Endothelial cell (in vitro differentiated cells): ENCODE data around the gene MEF2D. TPM values are rescaled to one million over a fixed set of nuclear protein-coding genes. Genes with fewer than 3 reads are reported as not detected.

ENCODE experiments used
- DNase-seq: peaks from one replicate; pipeline ENCODE4 v3.0.0; 2021; ENCODE audit warnings: low spot score
- H3K27ac Mint-ChIP-seq: one replicate; pipeline ENCODE4 v1.8.0; 2021; ENCODE audit warnings: mixed read lengths, inconsistent platforms; ENCODE audit not compliant: unreplicated experiment
- H3K27me3 Mint-ChIP-seq: one replicate; pipeline ENCODE4 v1.8.0; 2021; ENCODE audit warnings: mild to moderate bottlenecking, moderate library complexity, mixed read lengths, inconsistent platforms; ENCODE audit not compliant: unreplicated experiment
- H3K36me3 Mint-ChIP-seq: one replicate; pipeline ENCODE4 v1.8.0; 2021; ENCODE audit warnings: mild to moderate bottlenecking, low read depth, mixed read lengths, inconsistent platforms; ENCODE audit not compliant: unreplicated experiment
- H3K4me1 Mint-ChIP-seq: one replicate; pipeline ENCODE4 v1.8.0; 2021; ENCODE audit warnings: mild to moderate bottlenecking, mixed read lengths, inconsistent platforms; ENCODE audit not compliant: unreplicated experiment
- H3K4me3 Mint-ChIP-seq: one replicate; pipeline ENCODE4 v1.8.0; 2021; ENCODE audit warnings: mild to moderate bottlenecking, mixed read lengths, inconsistent platforms; ENCODE audit not compliant: unreplicated experiment
- H3K9me3 Mint-ChIP-seq: one replicate; pipeline ENCODE4 v1.8.0; 2021; ENCODE audit warnings: mixed read lengths, inconsistent platforms; ENCODE audit not compliant: unreplicated experiment
- total RNA-seq: library from RNA; stranded (reverse); fragmentation: NEBNext Ultra II Directional; extraction: Animal tissue kit (Norgen Biotek cat#: 25700); gene quantifications from one replicate; pipeline ENCODE4 v1.2.1, GENCODE V29; 2021; ENCODE audit not compliant: unreplicated experiment
- TF ChIP-seq, protein P1 (sequence below): fragments of 200-600 bp; sonication (generic); IDR thresholded peaks from one replicate; pipeline ENCODE4 v1.5.0; 2021; ENCODE audit warnings: antibody characterized with exemption; ENCODE audit not compliant: unreplicated experiment

The MEF2D gene
- total RNA-seq, 1 donor from 2014 or later = 45.2 TPM

DNA sequence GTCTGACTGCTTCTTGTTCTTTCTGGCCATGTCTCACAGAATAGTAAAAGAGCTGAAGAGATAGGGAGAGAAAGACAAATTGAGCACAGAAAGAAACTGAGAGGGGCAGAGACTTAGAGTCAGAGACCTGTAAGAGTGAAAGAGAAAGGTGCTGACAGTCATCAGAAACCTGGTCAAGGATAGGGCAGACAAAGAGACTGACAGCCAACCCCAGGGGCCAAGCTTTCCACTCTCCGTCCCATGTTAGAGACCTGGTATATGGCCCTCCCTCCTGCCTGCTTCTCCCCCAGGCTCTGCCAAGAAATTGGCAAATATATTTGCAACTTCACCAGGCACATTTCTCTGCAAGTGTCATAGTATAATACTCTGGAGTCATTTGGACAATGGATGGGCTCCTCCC lies 67.0 kb downstream of the MEF2D start:
- TF ChIP-seq, protein P1, sequence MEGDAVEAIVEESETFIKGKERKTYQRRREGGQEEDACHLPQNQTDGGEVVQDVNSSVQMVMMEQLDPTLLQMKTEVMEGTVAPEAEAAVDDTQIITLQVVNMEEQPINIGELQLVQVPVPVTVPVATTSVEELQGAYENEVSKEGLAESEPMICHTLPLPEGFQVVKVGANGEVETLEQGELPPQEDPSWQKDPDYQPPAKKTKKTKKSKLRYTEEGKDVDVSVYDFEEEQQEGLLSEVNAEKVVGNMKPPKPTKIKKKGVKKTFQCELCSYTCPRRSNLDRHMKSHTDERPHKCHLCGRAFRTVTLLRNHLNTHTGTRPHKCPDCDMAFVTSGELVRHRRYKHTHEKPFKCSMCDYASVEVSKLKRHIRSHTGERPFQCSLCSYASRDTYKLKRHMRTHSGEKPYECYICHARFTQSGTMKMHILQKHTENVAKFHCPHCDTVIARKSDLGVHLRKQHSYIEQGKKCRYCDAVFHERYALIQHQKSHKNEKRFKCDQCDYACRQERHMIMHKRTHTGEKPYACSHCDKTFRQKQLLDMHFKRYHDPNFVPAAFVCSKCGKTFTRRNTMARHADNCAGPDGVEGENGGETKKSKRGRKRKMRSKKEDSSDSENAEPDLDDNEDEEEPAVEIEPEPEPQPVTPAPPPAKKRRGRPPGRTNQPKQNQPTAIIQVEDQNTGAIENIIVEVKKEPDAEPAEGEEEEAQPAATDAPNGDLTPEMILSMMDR = no peak
- DNase-seq = no peak
- Mint-ChIP-seq H3K36me3 (peaks cover 4% of the 10 kb centered on the region), H3K27ac (no peak overlapping the region), H3K4me1 (peaks cover 54% of the 10 kb centered on the region), H3K27me3 (peaks cover 31% of the 10 kb centered on the region), H3K9me3 (no peaks in the 10 kb centered on the region), H3K4me3 (no peak overlapping the region)

DNA sequence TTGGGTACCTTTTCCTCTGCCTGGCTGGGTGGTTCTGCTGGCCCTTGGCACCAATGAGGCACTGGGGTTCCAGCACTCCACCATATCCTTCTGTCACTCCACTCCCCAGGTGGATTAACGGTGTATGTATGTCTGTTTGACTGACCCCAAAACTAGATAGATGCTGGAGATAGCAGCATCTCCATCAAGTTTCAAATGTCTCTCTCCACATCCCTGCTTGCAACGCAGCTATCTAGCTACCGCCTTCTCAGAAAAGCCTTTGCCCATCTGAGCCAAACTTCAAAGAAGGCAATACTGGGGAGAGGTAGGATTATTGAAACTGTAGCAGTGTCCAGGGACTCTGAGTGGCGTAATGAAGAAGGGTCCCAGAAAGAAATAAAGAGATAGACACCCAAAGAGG lies 67.5 kb downstream of the MEF2D start:
- H3K27me3 Mint-ChIP-seq = peaks cover 31% of the 10 kb centered on the region
- no peak for DNase-seq
- TF ChIP-seq, protein P1 = no peak
- peaks cover 4% of the 10 kb centered on the region for H3K36me3 Mint-ChIP-seq
- H3K4me3 Mint-ChIP-seq = no peak overlapping the region
- H3K4me1 Mint-ChIP-seq = peaks cover 56% of the 10 kb centered on the region
- H3K27ac Mint-ChIP-seq = no peak overlapping the region
- H3K9me3 Mint-ChIP-seq = no peaks in the 10 kb centered on the region

DNA sequence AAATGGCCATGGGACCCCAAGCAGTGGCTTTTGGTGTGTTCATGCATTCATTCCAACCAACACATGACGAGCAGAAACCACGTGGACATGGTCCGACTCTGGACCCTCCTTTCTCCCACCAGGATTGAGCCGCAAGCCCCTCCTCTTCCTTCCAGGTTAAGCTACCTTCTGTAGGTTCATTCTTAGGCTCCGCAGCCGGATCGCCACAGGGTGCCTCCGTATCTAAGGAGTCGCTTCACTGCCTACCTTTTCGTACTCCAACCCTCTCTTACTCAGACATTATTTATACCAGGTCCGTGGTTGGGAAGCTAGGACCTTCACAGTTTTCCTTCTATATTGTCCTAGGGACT lies 67.9 kb downstream of the MEF2D start:
- DNase-seq = no peak
- Mint-ChIP-seq H3K4me3 (no peak overlapping the region), H3K36me3 (peaks cover 4% of the 10 kb centered on the region), H3K9me3 (no peaks in the 10 kb centered on the region), H3K27ac (no peak overlapping the region), H3K4me1 (peaks cover 57% of the 10 kb centered on the region), H3K27me3 (peaks cover 28% of the 10 kb centered on the region)
- TF ChIP-seq, protein P1 = no peak

DNA sequence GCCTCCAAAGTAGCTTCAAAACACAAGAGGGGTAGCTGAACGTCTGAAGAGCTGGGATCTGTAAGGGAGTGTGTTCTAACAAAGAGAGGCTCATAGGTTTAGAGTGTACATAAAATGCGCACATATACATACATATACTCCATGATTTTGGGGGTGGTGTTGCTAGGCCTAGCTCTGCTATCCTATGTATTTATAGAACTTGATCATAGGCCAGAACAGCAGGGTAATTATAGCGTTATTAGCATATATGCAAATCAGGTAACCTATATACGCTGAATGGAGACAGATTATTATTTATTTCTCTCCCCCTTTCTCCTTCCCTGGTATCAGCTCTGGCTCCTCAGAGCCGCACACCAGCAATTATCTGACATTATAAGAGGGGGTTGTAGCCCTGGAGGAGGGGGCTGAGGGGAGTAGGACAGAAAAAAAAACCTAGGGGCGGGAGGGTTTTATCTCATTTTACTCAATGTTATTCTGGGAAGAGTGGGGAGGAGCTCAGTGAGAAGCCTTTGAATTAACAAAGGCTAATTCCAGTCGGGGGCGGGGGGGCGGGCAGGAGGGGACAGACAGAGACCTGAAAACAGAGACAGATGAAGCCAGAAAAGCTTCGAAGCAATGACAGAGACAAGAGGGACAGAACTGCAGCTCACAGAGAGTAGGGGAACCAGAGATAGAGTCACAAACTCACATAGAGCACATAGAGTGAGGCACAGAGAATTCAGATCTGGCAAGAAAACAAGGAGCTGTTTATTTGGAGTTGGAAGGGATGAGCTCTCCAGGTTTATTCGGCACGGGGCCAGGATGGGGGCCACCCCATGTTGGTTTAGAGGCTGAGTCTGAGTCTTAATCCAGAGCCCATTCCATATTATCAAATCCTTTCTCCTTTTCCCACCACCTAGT lies 68.6 kb downstream of the MEF2D start:
- peaks cover 57% of the 10 kb centered on the region for H3K4me1 Mint-ChIP-seq
- no peaks in the 10 kb centered on the region for H3K9me3 Mint-ChIP-seq
- no peak overlapping the region for H3K27ac Mint-ChIP-seq
- H3K4me3 Mint-ChIP-seq = no peak overlapping the region
- H3K36me3 Mint-ChIP-seq = peaks cover 10% of the 10 kb centered on the region
- peaks cover 26% of the 10 kb centered on the region for H3K27me3 Mint-ChIP-seq
- TF ChIP-seq, protein P1 = no peak
- no peak for DNase-seq

DNA sequence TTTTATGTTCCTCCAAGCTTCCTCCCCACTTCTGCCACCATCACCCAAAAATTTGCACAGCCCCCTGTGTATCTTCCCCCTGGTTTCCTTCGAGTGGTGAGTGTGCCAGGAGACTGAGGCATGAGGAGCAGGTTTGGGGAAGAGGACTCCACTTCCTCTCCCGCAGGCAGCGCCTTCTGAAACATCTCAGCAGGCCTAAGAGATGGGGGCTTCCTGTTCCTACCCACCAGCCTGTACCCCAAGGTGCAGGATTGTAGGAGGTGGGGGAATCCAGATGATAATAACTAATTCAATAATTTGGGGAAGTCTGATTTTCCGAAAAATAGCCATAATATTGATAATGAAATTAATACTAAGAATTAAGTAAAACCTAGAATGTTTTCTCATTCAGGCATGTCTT lies 69.2 kb downstream of the MEF2D start:
- Mint-ChIP-seq H3K4me1 (peaks cover 58% of the 10 kb centered on the region), H3K9me3 (no peaks in the 10 kb centered on the region), H3K27me3 (peaks cover 26% of the 10 kb centered on the region), H3K4me3 (no peak overlapping the region), H3K27ac (no peak overlapping the region), H3K36me3 (peaks cover 11% of the 10 kb centered on the region)
- TF ChIP-seq, protein P1 = no peak
- no peak for DNase-seq
